Breast epithelium (tissue), 3 donors: ENCODE measurements around the gene RHBDL3.

ENCODE experiments used
- POLR2A ChIP-seq: fragments of 450-650 bp; IDR thresholded peaks from one replicate; pipeline ENCODE4 v1.6.1; 2016; ENCODE audit warnings: antibody characterized with exemption, mild to moderate bottlenecking, moderate library complexity
- POLR2AphosphoS5 ChIP-seq, 3 donors: sonication (generic); formaldehyde crosslinking; IDR thresholded peaks; one replicate each; pipeline ENCODE4 v1.6.1; 2017; ENCODE audit warnings: antibody characterized with exemption in 3 of 3
- TF ChIP-seq, protein P1 (sequence below), 3 donors: fragments of 450-650 bp; IDR thresholded peaks; one replicate each; pipeline ENCODE4 v1.5.1; 2016 to 2017; ENCODE audit warnings: antibody characterized with exemption in 3 of 3, mild to moderate bottlenecking in 3 of 3, moderate library complexity in 3 of 3

DNA sequence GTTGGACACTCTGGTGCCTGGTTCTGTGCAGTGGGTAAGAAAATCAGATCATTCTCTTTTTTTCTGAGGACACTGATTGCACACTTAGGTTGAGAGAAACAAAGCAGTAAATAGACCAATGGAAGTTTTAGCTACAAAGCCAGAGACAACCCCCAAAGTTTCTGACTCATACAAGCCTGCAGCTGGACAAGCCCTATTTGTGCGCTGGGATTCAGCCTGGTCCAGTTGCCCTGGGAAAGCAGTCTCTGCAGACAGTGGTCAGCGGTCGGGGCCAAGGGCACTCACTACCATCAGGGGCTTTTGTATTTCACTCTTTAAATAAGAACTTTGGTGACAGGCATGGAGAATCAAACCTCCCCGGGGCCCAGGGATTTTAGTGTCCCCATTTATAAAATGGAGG, 6.0 kb upstream of the RHBDL3 start:
- TF ChIP-seq, protein P1, sequence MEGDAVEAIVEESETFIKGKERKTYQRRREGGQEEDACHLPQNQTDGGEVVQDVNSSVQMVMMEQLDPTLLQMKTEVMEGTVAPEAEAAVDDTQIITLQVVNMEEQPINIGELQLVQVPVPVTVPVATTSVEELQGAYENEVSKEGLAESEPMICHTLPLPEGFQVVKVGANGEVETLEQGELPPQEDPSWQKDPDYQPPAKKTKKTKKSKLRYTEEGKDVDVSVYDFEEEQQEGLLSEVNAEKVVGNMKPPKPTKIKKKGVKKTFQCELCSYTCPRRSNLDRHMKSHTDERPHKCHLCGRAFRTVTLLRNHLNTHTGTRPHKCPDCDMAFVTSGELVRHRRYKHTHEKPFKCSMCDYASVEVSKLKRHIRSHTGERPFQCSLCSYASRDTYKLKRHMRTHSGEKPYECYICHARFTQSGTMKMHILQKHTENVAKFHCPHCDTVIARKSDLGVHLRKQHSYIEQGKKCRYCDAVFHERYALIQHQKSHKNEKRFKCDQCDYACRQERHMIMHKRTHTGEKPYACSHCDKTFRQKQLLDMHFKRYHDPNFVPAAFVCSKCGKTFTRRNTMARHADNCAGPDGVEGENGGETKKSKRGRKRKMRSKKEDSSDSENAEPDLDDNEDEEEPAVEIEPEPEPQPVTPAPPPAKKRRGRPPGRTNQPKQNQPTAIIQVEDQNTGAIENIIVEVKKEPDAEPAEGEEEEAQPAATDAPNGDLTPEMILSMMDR (IDR thresholded peaks at IDR 0.05): no peak
- TF ChIP-seq POLR2AphosphoS5 (IDR thresholded peaks at IDR 0.05) (no peak), POLR2A (no peak)
